Measurements from ENCODE around the gene IL20.

The IL20 gene

DNA sequence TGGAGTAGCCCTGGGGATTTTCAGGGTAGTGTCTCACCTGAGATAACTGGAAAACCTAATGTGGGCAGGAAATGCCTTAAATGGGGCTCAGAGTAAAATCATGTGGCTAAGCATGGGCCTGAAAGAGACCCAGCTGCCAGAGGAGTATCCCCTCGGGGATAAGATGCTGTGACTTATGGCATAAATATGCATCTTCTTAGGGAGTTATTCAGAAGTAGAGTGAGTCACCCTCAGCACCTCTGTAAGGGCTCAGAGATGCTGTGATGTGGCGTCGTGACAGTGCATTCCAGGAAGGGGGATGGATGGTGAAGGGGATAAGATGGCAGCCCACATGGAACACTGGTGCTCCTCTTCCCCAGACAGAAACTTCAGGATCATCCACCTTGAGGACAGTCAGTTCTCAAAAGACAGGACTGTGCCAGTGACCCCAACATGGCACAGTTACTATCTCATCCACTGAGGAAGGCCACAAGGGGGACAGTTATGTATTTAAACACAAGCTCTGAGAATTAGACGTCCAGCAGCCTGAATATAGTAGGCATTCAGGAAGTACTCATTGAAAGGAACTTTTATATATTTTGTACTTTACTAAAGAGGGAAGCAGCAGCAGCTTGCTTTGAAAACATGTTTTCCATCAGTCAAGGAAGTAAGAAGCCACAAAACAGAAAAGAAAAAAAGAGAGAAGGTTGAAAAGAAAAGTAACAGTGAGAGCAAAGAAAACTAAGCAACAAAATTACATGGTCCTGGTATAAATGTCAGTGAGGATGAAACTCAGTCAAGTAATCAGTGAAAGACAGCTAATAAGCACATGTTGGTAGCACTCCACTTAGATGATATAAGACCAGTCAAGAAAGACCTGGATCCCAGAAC lies 40.1 kb downstream of the IL20 start:
- DNase-seq = no peak

DNA sequence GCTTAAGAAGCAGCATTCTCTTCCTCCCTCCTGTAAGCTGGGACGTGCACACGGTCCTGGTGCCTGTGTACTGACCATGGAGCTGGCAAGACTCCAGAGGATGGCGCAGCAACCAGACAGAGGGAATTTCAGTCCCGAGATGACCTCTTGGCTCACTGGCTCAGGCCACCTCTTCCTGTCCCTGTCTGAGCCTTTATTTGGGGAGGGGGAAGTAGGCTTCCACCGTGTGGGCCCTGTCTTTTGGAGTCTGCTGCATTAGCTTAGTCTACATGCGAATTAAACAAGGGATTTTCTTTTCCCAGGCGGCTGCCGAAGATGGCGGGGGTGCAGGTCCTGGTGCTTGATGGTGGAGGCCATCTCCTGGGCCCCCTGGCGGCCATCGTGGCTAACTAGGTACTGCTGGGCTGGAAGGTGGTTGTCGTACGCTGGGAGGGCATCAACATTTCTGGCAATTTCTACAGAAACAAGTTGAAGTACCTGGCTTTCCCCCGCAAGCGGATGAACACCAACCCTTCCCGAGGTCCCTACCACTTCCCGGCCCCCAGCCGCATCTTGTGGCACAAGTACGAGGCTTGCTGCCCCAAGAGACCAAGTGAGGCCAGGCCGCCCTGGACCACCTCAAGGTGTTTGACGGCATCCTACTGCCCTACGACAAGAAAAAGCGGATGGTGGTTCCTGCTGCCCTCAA lies 42.0 kb downstream of the IL20 start:
- no peak for DNase-seq

DNA sequence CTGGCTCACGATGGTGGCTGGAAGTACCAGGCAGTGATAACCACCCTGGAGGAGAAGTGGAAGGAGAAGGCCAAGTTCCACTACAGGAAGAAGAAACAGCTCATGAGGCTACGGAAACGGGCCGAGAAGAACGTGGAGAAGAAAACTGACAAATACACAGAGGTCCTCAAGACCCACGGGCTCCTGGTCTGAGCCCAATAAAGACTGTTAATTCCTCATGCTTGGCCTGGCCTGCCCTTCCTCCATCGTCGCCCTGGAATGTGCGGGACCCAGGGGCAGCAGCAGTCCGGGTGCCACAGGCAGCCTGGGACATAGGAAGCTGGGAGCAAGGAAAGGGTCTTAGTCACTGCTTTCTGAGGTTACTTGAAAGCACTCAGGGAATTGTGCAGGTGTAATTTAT lies 42.6 kb downstream of the IL20 start:
- DNase-seq = no peak

DNA sequence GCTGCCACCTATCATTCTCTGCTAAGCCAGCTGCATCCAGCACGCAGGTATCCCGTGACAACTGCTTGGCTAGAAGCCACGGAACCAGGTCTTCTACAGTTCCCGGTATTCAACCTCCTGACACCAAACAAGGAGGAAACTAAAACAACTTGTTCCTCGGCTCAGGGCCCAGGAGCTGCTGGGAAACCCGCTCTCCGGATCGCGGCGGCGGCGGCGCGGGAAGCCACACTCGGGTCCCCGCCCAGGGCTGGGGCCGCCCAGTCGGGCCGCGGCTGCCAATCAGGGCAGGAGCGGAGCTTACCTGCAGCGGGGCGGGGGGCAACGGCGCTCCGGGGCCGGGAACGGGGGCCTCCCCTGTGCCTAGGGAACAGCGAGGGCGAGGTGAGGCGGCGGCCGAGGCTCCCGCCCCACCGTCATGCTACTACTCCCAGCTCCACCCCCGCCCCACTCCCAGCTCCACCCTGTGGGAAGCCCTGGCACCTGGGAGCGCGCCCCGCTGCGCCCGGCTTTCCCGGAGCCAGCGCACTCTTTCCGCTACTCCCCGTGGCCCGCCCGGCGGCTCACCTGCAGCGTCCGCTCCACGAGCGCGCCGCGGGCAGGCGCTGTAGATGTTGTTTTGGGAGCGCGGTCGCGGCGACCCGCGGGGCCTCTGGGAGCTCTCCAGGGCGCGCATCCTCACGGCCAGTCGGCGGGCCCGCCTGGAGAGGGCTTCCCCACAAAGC lies 43.9 kb downstream of the IL20 start:
- peak; percentile 65 for DNase-seq

DNA sequence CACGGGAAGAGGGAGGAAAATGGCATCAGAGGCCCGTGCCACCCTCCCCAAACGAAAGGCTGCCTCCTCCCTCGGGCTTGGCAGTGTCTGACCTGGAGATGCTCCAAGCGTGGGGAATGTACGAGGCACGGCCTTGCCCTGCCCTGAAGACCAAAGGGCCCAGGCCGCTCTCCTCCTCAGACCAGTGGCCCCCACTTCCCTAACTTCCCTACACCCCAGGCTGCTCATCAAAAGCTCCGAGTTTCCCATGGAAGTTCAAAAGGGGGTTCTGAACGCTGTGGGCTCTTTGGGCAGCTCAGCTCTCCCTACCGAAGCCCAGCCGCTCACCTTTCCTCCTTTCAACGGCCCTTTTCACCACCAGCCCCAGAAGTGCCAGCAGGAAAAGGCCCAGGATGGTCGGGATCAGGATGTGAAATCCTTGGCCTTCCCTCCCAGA lies 44.5 kb downstream of the IL20 start:
- DNase-seq = no peak

DNA sequence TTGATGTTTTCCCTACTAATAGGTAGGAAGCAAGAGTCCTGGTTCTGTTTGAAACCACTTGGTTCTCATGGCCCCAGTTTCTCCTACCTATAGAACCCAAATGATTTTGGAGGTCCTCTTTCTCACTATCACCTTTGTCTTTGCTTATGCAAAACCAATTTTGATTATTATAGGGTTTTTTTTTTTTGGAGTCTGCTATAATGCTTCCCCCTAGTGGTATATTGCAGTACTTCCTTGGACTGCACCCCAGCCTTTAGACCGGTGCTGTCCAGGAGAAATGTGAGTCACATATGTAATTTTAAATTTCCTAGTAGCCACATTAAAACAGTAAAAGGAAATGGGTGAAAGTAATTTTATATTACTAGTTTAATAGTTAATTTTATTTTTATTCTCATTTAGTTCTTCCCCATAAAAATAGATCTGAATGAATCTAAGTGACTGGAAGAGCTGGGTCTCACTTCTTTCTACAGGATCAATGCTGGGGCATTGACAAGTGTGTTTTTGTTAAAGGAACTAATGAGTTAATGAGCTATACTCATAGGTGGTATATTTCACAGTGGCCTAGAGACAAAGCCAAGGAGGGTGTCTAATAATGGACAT lies 45.7 kb downstream of the IL20 start:
- DNase-seq = peak; percentile 63

DNA sequence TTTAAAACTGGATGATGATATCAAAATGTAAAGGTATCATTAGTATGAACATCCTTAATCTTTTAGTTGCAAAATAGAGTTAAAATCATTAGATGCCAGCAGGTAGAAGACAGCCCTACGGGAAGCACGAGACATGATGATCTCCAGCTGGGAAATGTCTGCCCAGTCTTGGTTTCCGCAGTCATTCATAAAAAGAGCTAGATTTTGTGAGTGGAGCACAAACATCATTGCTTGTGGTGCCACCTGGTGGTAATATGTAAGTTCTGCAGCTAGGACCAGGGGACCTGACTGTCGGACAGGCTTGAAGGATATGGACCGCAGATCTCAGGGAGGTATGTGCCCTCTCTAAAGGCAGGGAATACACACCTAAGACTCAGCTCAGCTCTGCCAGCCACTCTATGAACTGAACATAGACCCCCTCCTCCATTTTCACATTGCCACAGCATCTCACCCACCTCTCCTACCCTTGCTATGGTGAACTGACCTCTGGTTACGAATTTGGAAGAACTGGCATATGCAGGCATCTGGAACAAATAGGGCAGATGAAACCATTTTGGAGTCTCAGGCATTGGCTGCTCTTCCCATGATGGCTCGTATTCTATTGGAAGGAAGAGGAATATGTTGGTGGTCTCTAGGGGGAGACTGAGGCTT lies 47.1 kb downstream of the IL20 start:
- DNase-seq = peak; percentile 84

DNA sequence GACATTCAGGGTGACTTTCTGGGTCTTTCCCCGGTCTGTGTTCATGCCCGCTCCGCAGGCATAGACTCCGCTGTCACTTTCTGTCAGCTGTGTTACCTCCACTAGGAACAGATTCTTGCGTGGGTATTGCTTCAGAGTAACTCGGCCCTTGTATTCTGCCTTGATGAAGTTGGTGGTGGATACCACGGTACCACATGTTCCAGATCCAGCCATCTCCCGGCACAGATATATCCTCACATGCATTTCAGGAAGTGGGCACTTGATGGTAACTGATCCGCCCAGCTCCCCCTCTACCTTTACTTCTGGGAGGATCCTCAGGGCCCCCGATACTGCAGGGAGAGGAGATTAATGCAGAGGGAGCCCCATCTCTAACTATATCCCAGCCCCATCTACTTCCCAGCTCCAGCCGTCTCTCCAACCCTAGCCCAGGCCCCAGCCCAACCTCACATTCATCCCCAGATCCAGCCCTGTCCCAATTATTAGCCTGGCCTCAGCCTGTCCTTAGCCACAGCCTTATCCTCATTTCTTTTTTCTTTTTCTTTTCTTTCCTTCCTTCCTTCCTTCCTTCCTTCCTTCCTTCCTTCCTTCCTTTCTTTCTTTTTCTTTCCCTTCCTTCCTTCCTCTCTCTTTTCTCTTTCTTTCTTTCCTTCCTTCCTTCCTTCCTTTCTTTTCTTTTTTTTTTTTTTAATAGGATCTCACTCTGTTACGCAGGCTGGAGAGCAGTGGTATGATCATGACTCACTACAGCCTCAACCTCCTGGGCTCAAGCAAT lies 48.5 kb downstream of the IL20 start:
- DNase-seq = no peak

DNA sequence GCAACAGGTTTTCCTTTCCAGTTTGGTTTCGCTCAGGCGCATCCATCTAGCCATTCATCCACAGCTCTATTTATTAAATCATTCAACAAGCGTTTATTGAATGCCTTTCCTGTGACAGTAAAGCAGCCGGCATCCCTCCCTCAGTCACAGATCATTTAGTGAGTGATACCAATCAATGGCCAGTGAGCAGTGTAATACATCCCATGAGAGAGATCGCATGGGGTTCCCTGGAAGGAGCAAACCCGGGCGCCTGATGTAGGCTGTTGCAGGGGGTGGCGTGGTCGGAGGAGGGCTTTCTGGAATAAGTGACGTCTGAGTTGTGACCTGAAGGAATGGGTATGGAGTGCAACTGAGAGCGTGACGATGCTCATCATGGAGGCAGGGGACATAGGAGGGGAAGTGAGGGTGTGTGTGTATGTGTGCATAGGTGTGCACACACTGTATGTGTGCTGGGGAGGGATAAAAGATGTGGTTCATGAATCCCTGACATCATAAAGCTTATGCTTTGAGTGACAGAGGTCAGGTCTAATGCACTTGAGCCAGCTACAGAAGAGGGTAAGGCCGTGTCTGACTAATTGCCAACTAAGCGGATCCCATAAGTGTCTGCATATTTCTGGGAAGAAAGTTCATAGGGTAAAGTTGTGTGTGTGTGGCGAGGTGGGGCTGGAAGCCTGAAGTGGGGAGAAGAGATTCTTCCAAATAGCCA lies 49.8 kb downstream of the IL20 start:
- DNase-seq = no peak

DNA sequence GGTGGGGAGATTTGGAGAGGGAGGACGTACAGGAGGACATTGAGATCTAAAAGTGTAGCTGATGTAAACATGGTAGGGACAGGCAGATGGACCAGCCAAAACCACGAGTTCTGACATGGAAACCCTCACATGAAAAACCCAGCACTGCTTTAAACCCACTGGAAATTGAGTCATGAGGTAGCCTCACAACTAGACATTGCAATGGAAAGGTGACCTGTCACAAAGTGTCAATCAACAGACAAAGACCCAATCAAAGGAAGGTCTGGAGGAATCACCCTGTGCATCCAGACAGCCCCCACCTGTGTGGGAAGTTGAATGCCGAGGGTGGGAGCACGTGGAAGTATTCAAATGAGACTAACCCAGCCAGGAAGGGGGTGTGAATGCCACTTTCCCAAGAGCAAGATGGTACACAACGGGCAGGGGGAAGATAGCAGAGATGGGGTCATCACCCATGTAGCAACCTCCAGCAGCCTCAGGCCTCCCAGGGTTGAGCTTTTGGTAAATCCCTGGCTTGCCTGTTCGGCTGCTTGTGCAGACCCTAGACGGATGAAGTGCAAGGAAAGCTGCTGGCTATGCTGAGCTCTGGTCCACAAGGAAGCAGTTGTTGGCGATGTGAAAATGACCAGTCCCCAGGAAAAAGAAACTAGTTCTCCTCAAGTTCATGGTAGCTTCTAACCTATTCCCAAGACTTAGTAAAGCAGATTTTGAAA lies 50.7 kb downstream of the IL20 start:
- DNase-seq = no peak

DNA sequence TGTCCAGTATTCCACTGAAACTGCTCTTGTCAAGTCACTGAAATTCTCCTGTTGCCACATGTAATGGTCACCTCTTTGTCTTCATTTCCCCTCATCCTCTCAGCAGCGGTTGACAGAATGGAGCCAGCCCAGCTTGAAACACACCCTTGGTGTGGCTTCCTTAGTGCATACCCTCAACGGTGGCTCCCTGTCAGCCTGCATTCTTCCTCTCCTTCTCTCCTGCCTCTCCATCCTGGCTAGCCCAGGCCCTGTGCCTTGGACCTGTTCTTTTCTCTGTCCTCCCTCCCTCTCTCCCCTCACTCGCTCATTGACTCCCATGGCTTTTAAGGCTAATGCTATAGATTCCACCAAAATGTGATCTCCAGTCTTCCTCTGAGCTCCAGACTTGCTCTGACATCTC lies 52.7 kb downstream of the IL20 start:
- DNase-seq = no peak

Measured in NCI-H1092 treated with DMSO at 0.1 percent for 48 hours (cell line).